Measurements from ENCODE around the gene ZFP36L1. TPM values are rescaled to one million over a fixed set of nuclear protein-coding genes. Genes with fewer than 3 reads are reported as not detected.

ZFP36L1 gene
- total and polyA plus RNA-seq, 2 of the 13 experiments (the other 11 are each of a cell fraction or from before 2014, with no cell fraction given): 7.4 to 10.2 TPM

DNA sequence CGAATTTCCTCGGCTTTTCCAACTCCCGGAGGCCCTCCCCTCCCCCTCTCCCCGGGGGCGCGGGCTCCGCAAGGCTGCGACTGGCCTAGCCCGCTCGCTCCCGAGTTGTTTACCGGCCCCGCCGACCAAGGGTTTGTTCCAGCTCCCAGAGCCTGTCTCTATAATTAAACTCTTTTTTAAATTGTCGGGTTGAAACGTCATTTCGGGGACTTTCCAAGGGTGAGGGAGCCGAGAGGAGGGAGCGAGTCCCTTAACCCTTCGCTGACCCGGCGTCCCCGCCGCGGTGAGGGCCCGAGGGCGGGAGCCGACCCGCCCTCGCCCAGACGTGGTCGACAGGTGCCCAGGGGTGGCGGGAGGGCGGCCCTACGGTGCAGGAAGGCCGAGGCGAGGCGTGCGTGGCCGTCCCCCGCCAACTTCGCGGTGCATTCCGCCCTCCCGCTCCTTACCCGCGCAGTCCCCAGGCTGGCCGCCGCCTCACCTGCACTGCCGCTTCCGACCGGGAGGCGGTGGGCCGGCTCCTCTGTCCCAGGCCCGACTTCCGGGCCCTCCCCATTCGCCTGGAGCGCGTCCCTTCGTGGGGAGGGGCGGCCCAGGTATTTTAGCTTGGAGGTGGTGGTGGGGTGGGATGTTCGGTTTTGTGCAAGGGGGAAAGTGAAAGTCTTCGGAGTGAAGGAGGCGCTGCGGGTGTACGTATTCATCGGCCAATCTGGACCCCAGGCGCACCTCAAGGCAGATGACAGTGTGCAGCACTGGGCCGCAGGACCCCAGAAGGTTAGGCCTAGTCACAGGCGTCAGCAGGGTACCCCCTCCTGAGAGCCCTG, 2.9 kb upstream of the ZFP36L1 start (continued):
- TF ChIP-seq, protein P1, sequence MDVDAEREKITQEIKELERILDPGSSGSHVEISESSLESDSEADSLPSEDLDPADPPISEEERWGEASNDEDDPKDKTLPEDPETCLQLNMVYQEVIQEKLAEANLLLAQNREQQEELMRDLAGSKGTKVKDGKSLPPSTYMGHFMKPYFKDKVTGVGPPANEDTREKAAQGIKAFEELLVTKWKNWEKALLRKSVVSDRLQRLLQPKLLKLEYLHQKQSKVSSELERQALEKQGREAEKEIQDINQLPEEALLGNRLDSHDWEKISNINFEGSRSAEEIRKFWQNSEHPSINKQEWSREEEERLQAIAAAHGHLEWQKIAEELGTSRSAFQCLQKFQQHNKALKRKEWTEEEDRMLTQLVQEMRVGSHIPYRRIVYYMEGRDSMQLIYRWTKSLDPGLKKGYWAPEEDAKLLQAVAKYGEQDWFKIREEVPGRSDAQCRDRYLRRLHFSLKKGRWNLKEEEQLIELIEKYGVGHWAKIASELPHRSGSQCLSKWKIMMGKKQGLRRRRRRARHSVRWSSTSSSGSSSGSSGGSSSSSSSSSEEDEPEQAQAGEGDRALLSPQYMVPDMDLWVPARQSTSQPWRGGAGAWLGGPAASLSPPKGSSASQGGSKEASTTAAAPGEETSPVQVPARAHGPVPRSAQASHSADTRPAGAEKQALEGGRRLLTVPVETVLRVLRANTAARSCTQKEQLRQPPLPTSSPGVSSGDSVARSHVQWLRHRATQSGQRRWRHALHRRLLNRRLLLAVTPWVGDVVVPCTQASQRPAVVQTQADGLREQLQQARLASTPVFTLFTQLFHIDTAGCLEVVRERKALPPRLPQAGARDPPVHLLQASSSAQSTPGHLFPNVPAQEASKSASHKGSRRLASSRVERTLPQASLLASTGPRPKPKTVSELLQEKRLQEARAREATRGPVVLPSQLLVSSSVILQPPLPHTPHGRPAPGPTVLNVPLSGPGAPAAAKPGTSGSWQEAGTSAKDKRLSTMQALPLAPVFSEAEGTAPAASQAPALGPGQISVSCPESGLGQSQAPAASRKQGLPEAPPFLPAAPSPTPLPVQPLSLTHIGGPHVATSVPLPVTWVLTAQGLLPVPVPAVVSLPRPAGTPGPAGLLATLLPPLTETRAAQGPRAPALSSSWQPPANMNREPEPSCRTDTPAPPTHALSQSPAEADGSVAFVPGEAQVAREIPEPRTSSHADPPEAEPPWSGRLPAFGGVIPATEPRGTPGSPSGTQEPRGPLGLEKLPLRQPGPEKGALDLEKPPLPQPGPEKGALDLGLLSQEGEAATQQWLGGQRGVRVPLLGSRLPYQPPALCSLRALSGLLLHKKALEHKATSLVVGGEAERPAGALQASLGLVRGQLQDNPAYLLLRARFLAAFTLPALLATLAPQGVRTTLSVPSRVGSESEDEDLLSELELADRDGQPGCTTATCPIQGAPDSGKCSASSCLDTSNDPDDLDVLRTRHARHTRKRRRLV (CRISPR knock-in tag; IDR thresholded peaks at IDR 0.05): 0 out of 2 replicates have a peak, but pooled peaks have one; percentile 56
- TF ChIP-seq HOXA7 (CRISPR knock-in tag; IDR thresholded peaks at IDR 0.05): peak; percentile 90
- TF ChIP-seq ZFP36L1 (CRISPR knock-in tag; IDR thresholded peaks at IDR 0.05): no peak
- TF ChIP-seq TAF1 (CRISPR knock-in tag; IDR thresholded peaks at IDR 0.05): peak; percentile 87
- no peak for TF ChIP-seq DPF2 (CRISPR knock-in tag; IDR thresholded peaks at IDR 0.05; ENCODE audit: borderline replicate concordance, low read depth)
- TF ChIP-seq E2F1 (CRISPR knock-in tag; IDR thresholded peaks at IDR 0.05): no peak; the same call in none of the 2 replicates
- TF ChIP-seq IRF1 (CRISPR knock-in tag; IDR thresholded peaks at IDR 0.05; ENCODE audit: low read depth): no peak
- TF ChIP-seq PCBP1 (IDR thresholded peaks at IDR 0.05; ENCODE audit: borderline replicate concordance, low read depth, low read length): 0 out of 2 replicates have a peak, but pooled peaks have one; percentile 85
- peak; percentile 92; the same call in 1 of the 2 replicates for TF ChIP-seq HES4 (CRISPR knock-in tag; IDR thresholded peaks at IDR 0.05; ENCODE audit: borderline replicate concordance)
- TF ChIP-seq, protein P2, sequence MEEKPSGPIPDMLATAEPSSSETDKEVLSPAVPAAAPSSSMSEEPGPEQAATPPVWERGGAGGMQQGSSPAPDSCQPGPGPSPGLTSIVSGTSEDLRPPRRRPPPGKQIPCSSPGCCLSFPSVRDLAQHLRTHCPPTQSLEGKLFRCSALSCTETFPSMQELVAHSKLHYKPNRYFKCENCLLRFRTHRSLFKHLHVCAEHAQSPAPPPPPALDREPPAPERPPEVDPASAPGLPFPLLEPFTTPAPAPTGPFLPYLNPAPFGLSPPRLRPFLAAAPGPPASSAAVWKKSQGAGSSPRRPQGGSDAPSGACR (CRISPR knock-in tag; IDR thresholded peaks at IDR 0.05): no peak
- TF ChIP-seq CCAR2 (optimal IDR thresholded peaks at IDR 0.05; ENCODE audit: low read depth, low read length): no peak
- TF ChIP-seq, protein P3, sequence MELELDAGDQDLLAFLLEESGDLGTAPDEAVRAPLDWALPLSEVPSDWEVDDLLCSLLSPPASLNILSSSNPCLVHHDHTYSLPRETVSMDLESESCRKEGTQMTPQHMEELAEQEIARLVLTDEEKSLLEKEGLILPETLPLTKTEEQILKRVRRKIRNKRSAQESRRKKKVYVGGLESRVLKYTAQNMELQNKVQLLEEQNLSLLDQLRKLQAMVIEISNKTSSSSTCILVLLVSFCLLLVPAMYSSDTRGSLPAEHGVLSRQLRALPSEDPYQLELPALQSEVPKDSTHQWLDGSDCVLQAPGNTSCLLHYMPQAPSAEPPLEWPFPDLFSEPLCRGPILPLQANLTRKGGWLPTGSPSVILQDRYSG (CRISPR knock-in tag; IDR thresholded peaks at IDR 0.05): 0 out of 2 replicates have a peak, but pooled peaks have one; percentile 5
- TF ChIP-seq, protein P4, sequence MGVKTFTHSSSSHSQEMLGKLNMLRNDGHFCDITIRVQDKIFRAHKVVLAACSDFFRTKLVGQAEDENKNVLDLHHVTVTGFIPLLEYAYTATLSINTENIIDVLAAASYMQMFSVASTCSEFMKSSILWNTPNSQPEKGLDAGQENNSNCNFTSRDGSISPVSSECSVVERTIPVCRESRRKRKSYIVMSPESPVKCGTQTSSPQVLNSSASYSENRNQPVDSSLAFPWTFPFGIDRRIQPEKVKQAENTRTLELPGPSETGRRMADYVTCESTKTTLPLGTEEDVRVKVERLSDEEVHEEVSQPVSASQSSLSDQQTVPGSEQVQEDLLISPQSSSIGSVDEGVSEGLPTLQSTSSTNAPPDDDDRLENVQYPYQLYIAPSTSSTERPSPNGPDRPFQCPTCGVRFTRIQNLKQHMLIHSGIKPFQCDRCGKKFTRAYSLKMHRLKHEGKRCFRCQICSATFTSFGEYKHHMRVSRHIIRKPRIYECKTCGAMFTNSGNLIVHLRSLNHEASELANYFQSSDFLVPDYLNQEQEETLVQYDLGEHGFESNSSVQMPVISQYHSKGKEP (CRISPR knock-in tag; IDR thresholded peaks at IDR 0.05): no peak; the same call in 1 of the 2 replicates
- no peak for TF ChIP-seq KLF15 (CRISPR knock-in tag; IDR thresholded peaks at IDR 0.05; ENCODE audit: borderline replicate concordance)
- peak; percentile 87; the same call in 1 of the 2 replicates for TF ChIP-seq ZBTB7B (CRISPR knock-in tag; IDR thresholded peaks at IDR 0.05)
- TF ChIP-seq NRL (CRISPR knock-in tag; IDR thresholded peaks at IDR 0.05; ENCODE audit: borderline replicate concordance): peak; percentile 61; the same call in 1 of the 2 replicates
- TF ChIP-seq BHLHE40 (IDR thresholded peaks at IDR 0.05; ENCODE audit: low read length): no peak

Data from HepG2 (cell line).